ENCODE results near the gene CTH. TPM values are rescaled to one million over a fixed set of nuclear protein-coding genes. Genes with fewer than 3 reads are reported as not detected.
A peak's percentile ranks its signal among the peaks of the same experiment; 100 is the strongest.

Gene CTH
- total RNA-seq, 1 donor from 2014 or later = 20.2 TPM

DNA sequence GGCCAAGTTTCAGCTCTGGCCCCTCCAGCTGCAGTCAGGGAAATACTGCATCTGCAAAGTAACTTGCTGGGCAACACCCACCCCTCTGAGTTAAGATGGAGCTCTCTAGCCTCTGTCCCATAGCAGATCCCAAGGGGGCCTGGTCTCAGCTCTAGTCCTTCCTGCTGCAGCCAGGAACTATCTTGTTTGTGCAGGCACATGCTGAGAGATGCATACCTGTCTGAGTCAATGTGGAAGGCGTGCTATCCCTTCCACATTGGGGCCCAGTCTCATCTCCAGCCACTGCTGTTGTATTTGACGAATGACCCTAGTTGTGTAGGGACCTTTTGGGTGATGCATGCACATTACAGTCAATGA, 76.4 kb downstream of the CTH start:
- H3K27ac Mint-ChIP-seq (ENCODE audit: unreplicated experiment) = no peak overlapping the region
- H3K36me3 Mint-ChIP-seq (ENCODE audit: low read depth, unreplicated experiment) = no peaks in the 10 kb centered on the region
- TF ChIP-seq, protein P1, sequence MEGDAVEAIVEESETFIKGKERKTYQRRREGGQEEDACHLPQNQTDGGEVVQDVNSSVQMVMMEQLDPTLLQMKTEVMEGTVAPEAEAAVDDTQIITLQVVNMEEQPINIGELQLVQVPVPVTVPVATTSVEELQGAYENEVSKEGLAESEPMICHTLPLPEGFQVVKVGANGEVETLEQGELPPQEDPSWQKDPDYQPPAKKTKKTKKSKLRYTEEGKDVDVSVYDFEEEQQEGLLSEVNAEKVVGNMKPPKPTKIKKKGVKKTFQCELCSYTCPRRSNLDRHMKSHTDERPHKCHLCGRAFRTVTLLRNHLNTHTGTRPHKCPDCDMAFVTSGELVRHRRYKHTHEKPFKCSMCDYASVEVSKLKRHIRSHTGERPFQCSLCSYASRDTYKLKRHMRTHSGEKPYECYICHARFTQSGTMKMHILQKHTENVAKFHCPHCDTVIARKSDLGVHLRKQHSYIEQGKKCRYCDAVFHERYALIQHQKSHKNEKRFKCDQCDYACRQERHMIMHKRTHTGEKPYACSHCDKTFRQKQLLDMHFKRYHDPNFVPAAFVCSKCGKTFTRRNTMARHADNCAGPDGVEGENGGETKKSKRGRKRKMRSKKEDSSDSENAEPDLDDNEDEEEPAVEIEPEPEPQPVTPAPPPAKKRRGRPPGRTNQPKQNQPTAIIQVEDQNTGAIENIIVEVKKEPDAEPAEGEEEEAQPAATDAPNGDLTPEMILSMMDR (IDR thresholded peaks at IDR 0.05; ENCODE audit: unreplicated experiment) = no peak
- H3K9me3 Mint-ChIP-seq (ENCODE audit: unreplicated experiment) = no peaks in the 10 kb centered on the region
- H3K4me1 Mint-ChIP-seq (ENCODE audit: unreplicated experiment) = peaks cover 18% of the 10 kb centered on the region
- no peak overlapping the region for H3K4me3 Mint-ChIP-seq (ENCODE audit: unreplicated experiment)
- H3K27me3 Mint-ChIP-seq (ENCODE audit: unreplicated experiment) = peaks cover 6% of the 10 kb centered on the region
- peak; percentile 16 for DNase-seq (ENCODE audit: low spot score)

DNA sequence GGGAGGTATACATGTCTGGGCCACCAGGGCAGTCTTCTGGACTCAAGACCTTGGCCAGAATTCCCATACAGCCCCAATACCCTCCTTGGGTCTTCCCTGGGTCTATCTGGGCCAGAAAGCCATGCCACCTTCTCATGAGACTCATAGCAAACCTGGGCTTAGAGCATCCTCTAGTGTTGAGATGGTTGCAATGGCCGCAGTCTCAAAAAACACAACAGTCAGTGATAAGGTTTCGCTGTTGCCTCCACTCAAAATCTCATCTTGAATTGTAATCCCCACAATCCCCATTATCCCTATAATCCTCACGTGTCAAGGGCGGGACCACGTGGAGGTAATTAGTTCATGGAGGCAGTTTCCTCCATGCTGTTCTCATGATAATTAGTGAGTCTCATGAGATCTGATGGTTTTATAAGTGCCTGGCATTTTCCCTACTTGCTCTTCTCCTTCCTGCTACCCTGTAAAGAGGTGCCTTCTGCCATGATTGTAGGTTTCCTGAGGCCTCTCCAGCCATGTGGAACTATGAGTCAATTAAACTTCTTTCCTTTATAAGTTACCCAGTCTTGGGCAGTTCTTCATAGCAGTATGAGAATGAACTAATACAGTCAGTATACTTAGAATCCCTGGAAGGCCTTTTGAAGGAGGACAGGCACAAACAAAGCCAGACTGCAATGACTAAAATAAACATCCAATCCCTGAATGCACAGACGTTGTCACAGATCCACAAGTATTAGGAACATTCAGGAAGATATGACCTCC, 77.0 kb downstream of the CTH start:
- Mint-ChIP-seq H3K9me3 (ENCODE audit: unreplicated experiment) (no peaks in the 10 kb centered on the region), H3K36me3 (ENCODE audit: low read depth, unreplicated experiment) (no peaks in the 10 kb centered on the region), H3K4me1 (ENCODE audit: unreplicated experiment) (peaks cover 18% of the 10 kb centered on the region), H3K27me3 (ENCODE audit: unreplicated experiment) (peaks cover 6% of the 10 kb centered on the region), H3K4me3 (ENCODE audit: unreplicated experiment) (no peak overlapping the region), H3K27ac (ENCODE audit: unreplicated experiment) (no peak overlapping the region)
- TF ChIP-seq, protein P1 (IDR thresholded peaks at IDR 0.05; ENCODE audit: unreplicated experiment) = peak; percentile 41
- peak; percentile 43 for DNase-seq (ENCODE audit: low spot score)

Other genes starting within 250 kb of the CTH start
- gene LRRC40, start 205.7 kb upstream of the CTH start, total RNA-seq (ENCODE audit: unreplicated experiment) = 27.2 TPM
- gene SRSF11, start 189.9 kb upstream of the CTH start, total RNA-seq (ENCODE audit: unreplicated experiment) = 270 TPM
- gene ANKRD13C, start 56.5 kb upstream of the CTH start, total RNA-seq (ENCODE audit: unreplicated experiment) = 20.9 TPM

Data from endothelial cell (in vitro differentiated cells).